LNCaP clone FGC (cell line): ENCODE data around the gene CCDC110.

Experiments
- DNase-seq: peaks from one replicate; pipeline ENCODE4 v3.0.0-alpha.2; 2011; ENCODE audit warnings: low read depth
- H3K4me3 ChIP-seq: 2 replicates; pipeline ENCODE4 v1.5.1; 2011; ENCODE audit warnings: mild to moderate bottlenecking, low read depth, low read length, control low read depth
- TF ChIP-seq, protein P1 (sequence below): IDR thresholded peaks from 2 replicates; pipeline ENCODE4 v1.5.1; 2012; ENCODE audit warnings: mild to moderate bottlenecking; ENCODE audit not compliant: control insufficient read depth, insufficient read depth; ENCODE audit errors: extremely low read depth

Gene CCDC110

DNA sequence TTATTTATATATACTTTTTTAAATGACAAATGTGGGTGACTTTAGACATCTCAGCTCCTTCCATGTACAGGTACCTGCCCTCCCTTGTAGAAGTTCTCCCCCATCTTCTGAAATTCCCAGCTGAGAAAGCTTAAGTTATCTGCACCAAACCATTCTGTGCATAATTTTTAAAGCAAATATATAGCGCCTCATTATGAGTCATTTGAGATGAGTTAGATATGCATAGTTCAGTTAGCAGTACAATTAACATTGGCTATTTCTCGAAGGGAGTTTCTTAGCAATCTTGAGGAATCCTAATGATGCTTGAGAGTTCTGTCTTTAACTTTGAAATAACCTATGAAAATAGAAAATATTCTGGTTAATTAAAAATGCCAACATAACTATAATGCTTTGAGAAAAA lies 26.3 kb downstream of the CCDC110 start:
- H3K4me3 ChIP-seq: no peak overlapping the region
- no peak for DNase-seq
- TF ChIP-seq, protein P1, sequence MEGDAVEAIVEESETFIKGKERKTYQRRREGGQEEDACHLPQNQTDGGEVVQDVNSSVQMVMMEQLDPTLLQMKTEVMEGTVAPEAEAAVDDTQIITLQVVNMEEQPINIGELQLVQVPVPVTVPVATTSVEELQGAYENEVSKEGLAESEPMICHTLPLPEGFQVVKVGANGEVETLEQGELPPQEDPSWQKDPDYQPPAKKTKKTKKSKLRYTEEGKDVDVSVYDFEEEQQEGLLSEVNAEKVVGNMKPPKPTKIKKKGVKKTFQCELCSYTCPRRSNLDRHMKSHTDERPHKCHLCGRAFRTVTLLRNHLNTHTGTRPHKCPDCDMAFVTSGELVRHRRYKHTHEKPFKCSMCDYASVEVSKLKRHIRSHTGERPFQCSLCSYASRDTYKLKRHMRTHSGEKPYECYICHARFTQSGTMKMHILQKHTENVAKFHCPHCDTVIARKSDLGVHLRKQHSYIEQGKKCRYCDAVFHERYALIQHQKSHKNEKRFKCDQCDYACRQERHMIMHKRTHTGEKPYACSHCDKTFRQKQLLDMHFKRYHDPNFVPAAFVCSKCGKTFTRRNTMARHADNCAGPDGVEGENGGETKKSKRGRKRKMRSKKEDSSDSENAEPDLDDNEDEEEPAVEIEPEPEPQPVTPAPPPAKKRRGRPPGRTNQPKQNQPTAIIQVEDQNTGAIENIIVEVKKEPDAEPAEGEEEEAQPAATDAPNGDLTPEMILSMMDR: no peak

DNA sequence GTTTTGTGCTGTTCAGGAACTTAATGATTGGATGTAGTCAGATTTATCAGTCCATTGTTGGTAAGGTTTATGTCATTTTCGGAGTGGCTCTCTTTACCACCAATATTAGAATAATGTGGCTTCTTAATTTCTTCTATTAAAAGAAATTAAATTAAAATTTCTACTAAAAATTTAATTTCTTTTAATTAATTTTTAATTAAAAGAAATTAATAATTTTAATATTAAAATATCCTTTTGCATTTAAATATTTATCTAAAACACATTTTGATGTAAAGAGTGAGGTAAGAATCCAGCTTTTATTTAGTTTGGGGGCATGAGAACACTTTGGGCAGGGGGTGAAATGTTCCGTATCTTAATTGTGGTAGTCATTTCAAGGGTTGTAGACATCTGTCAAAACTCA lies 30.1 kb downstream of the CCDC110 start:
- TF ChIP-seq, protein P1: no peak
- DNase-seq: no peak
- no peak overlapping the region for H3K4me3 ChIP-seq

DNA sequence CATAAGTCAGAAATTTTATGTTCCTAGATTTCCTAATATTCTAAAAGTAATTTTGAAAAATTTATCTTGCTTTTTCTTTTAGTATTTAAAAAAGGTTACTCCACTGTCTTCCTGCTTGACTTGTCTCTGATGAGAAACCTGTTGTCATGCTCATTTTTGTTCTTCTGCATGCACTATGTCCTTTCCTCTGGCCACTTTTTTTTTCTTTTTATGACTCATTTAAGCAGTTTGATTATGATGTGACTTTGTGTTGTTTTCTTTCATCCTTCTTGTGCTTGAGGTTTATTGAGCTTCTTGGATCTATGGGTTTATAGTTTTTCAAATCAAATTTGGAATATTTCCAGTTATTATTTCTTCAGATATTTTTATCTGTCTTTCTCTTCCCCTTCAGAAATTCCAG lies 33.7 kb downstream of the CCDC110 start:
- TF ChIP-seq, protein P1: no peak
- no peak overlapping the region for H3K4me3 ChIP-seq
- no peak for DNase-seq

DNA sequence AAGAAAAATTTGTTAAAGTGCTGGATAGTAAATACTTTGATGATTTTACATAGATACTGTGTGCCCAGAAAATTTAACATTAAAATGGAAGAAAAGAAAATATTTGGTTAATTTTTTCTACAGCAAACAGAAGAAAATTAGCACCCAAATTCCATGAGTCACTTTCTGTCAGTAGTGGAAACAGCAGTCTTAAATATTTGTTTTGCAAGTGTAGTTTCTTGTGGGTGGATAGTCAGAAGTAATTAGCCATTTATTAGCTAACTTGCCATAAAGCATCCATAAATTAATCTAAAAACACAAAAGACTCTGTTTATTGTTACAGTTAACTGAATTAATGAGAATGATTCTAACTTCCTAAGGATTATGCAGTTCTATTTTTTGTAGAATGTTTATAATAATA lies 36.1 kb downstream of the CCDC110 start:
- no peak overlapping the region for H3K4me3 ChIP-seq
- TF ChIP-seq, protein P1: no peak
- DNase-seq: no peak

DNA sequence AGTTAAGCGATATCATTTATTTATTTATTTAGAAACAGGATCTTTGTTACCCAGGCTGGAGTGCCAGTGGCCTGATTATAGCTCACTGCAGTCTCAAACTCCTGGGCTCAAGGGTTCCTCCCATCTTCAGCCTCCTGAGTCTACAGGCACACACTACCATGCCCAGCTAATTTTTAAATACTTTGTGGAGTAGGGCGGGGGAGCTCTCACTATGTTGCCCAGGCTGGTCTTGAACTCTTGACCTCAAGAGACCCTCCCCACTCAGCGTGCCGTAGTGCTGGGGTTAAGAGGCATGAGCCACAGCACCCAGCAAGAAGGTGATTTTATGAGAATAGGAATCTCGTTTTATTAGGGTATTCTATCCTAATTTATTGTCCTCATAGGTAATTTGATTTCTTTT lies 41.9 kb downstream of the CCDC110 start:
- H3K4me3 ChIP-seq: no peak overlapping the region
- TF ChIP-seq, protein P1: no peak
- DNase-seq: no peak

DNA sequence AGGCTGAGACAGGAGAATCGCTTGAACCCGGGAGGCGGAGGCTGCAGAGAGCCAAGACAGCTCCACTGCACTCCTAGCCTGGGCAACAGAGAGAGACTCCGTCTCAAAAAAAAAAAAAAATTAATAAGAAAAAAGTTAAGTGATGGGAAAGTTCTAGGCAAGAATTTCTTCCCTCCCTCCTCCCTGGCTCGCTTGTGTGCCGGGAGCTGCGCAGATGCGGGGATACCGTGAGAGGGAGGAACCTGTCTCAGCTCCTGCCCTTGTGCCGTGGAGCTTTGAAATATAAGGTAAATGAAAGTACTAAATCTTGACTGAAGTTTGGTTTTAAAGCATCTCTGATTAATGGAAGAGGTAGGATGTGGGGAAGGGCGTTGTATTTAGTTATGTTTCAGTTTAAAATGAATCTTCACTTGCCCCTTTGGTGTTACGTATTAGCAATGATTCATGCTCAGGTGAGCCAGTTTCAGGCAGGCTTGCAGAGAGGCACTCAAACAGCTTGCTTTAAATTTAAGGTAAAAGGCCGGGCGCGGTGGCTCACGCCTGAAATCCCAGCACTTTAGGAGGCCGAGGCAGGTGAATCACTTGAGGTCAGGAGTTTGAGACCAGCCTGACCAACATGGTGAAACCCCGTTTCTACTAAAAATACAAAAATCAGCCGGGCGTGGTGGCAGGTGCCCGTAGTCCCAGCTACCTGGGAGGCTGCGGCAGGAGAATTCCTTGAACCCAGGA lies 44.4 kb downstream of the CCDC110 start:
- no peak for DNase-seq
- TF ChIP-seq, protein P1: no peak
- no peak overlapping the region for H3K4me3 ChIP-seq
